Gastroesophageal sphincter (tissue), 4 donors: Measurements from ENCODE around the gene BLOC1S5. TPM values are rescaled to one million over a fixed set of nuclear protein-coding genes. Genes with fewer than 3 reads are reported as not detected.

ENCODE experiments used
- total RNA-seq, 4 donors: library from RNA; depleted of rRNA; stranded (reverse); fragments of >200 nt; gene quantifications; one replicate each; pipeline ENCODE4 v1.1.0, GENCODE V29; 2016

BLOC1S5 gene
- total RNA-seq, 4 donors from 2014 or later: 10.9 to 15.7 (median 14.8) TPM

Other genes with a start within 250 kb of the BLOC1S5 start
- gene TXNDC5, start 153.6 kb downstream of the BLOC1S5 start, total RNA-seq: 100 to 1,000 TPM in 2 of 4 donors, 10 to 100 TPM in 2; 56.5 to 136 (median 100) TPM
- 10 to 100 TPM; 20.5 to 47.9 (median 37.9) TPM for gene EEF1E1, start 38.2 kb upstream of the BLOC1S5 start, total RNA-seq